Colonic mucosa (tissue), 4 donors: Measurements from ENCODE around the gene OAT. TPM values are rescaled to one million over a fixed set of nuclear protein-coding genes. Genes with fewer than 3 reads are reported as not detected.

Experiments
- DNase-seq: peaks from one replicate; pipeline ENCODE4 v3.0.0-alpha.2; 2020
- H3K27ac ChIP-seq: fragments of 200-600 bp; one replicate; pipeline ENCODE4 v1.8.0; 2021
- H3K27me3 ChIP-seq: fragments of 200-600 bp; one replicate; pipeline ENCODE4 v1.8.0; 2021
- H3K36me3 ChIP-seq: fragments of 200-600 bp; one replicate; pipeline ENCODE4 v1.8.0; 2021
- H3K4me1 ChIP-seq: fragments of 200-600 bp; one replicate; pipeline ENCODE4 v1.8.0; 2021; ENCODE audit warnings: mild to moderate bottlenecking
- H3K4me3 ChIP-seq: fragments of 200-600 bp; one replicate; pipeline ENCODE4 v1.8.0; 2021
- H3K9ac ChIP-seq, 2 donors: one replicate each; pipeline ENCODE4 v1.7.0; 2013; ENCODE audit warnings: control low read depth in 2 of 2, low read depth in 2 of 2, low read length in 2 of 2
- H3K9me3 ChIP-seq: fragments of 200-600 bp; one replicate; pipeline ENCODE4 v1.8.0; 2021
- CTCF ChIP-seq: fragments of 200-600 bp; IDR thresholded peaks from one replicate; pipeline ENCODE4 v1.8.0; 2022; ENCODE audit warnings: antibody characterized with exemption, mild to moderate bottlenecking
- intact Hi-C: fragments of 100-400 bp; cut with DNase I; formaldehyde crosslinking; loops from one replicate; pipeline ENCODE4 v1.14.1; 2022
- total RNA-seq, 2 donors: library from RNA; stranded (reverse); fragmentation: NEBNext Ultra II Directional in 1 of 2; extraction: Animal tissue kit (Norgen Biotek cat#: 25700) in 1 of 2; gene quantifications; one replicate each; pipeline ENCODE4 v1.2.1, GENCODE V29; 2021
- donor health status: healthy.
- donor health status: DM: no; HTN: no; CAD: no.
- donor health status: DM: no; HTN: no; CAD: no.

Gene OAT
- total RNA-seq, 2 donors from 2014 or later, result 65.0 to 113 TPM

- Histone ChIP-seq H3K27me3 (no peaks in the 10 kb centered on the region), H3K9me3 (no peaks in the 10 kb centered on the region), H3K9ac (no peak overlapping the region), H3K27ac (no peak overlapping the region), H3K4me3 (no peak overlapping the region), H3K4me1 (no peaks in the 10 kb centered on the region), H3K36me3 (no peaks in the 10 kb centered on the region)
- intact Hi-C loops, result no loop called here
- TF ChIP-seq CTCF, result no peak
- DNase-seq, result no peak
These were observed 51.9 kb downstream of the OAT start for GRCh38 chr10:124366825-124367224.

- intact Hi-C loops, result no loop called here
- H3K36me3 ChIP-seq, result no peaks in the 10 kb centered on the region
- no peak overlapping the region for H3K4me3 ChIP-seq
- H3K4me1 ChIP-seq, result no peaks in the 10 kb centered on the region
- no peak overlapping the region for H3K9ac ChIP-seq
- no peak for DNase-seq
- H3K27ac ChIP-seq, result no peak overlapping the region
- H3K9me3 ChIP-seq, result no peaks in the 10 kb centered on the region
- H3K27me3 ChIP-seq, result no peaks in the 10 kb centered on the region
- no peak for TF ChIP-seq CTCF
These were observed 52.4 kb downstream of the OAT start for GRCh38 chr10:124366343-124366742.

- intact Hi-C loops, result no loop called here
- no peaks in the 10 kb centered on the region for H3K36me3 ChIP-seq
- no peak for TF ChIP-seq CTCF
- H3K4me3 ChIP-seq, result no peak overlapping the region
- H3K9me3 ChIP-seq, result no peaks in the 10 kb centered on the region
- H3K4me1 ChIP-seq, result no peaks in the 10 kb centered on the region
- no peak overlapping the region for H3K9ac ChIP-seq
- no peaks in the 10 kb centered on the region for H3K27me3 ChIP-seq
- no peak for DNase-seq
- H3K27ac ChIP-seq, result no peak overlapping the region
These were observed 54.0 kb downstream of the OAT start for GRCh38 chr10:124364674-124365073.

GRCh38 chr10:124362568-124362967 is 56.2 kb downstream of the OAT start:
- Histone ChIP-seq H3K9ac (no peak overlapping the region), H3K27ac (no peak overlapping the region), H3K9me3 (no peaks in the 10 kb centered on the region), H3K4me1 (no peaks in the 10 kb centered on the region), H3K27me3 (no peaks in the 10 kb centered on the region), H3K4me3 (no peak overlapping the region), H3K36me3 (no peaks in the 10 kb centered on the region)
- TF ChIP-seq CTCF, result no peak
- DNase-seq, result no peak
- intact Hi-C loops, result no loop called here

- H3K9ac ChIP-seq, result no peak overlapping the region
- no peak for TF ChIP-seq CTCF
- no peaks in the 10 kb centered on the region for H3K36me3 ChIP-seq
- H3K4me3 ChIP-seq, result no peak overlapping the region
- H3K27me3 ChIP-seq, result no peaks in the 10 kb centered on the region
- H3K9me3 ChIP-seq, result no peaks in the 10 kb centered on the region
- H3K4me1 ChIP-seq, result no peaks in the 10 kb centered on the region
- intact Hi-C loops, result no loop called here
- H3K27ac ChIP-seq, result no peak overlapping the region
- DNase-seq, result no peak
These were observed 59.3 kb downstream of the OAT start for GRCh38 chr10:124359336-124359832.

GRCh38 chr10:124357561-124357885 is 61.2 kb downstream of the OAT start:
- no peaks in the 10 kb centered on the region for H3K9me3 ChIP-seq
- intact Hi-C loops, result no loop called here
- no peak overlapping the region for H3K4me3 ChIP-seq
- no peak overlapping the region for H3K9ac ChIP-seq
- no peak for DNase-seq
- TF ChIP-seq CTCF, result no peak
- no peak overlapping the region for H3K27ac ChIP-seq
- no peaks in the 10 kb centered on the region for H3K36me3 ChIP-seq
- no peaks in the 10 kb centered on the region for H3K4me1 ChIP-seq
- no peaks in the 10 kb centered on the region for H3K27me3 ChIP-seq
